ENCODE measurements around the gene TPBGL. TPM values are rescaled to one million over a fixed set of nuclear protein-coding genes. Genes with fewer than 3 reads are reported as not detected.

Gene TPBGL
- polyA plus RNA-seq, 1 donor: 0.39 TPM

DNA sequence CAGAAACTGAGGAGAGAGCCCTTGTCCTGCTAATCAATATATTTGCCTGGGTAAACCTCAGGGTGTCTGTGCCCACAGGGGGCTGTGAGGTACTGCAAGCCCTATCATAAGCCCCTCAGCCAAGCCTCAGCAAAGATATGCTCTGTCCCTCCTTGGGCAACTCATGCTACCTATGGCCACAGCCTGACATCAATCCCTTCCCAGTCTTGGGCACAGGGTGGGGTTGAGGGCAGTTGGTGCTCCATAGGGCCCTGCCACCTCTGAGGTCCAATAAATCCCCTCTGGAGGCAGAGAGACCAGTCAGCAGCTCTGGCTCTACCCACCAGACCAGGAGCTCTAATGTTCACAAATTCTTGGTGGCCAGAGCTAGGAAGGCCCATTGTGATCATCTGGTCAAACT is 23.8 kb downstream of the TPBGL start:
- H3K27ac ChIP-seq (ENCODE audit: low read length): no peak overlapping the region
- H3K9me3 ChIP-seq (ENCODE audit: control insufficient read depth, low read depth, low read length): no peaks in the 10 kb centered on the region
- no peaks in the 10 kb centered on the region for H3K4me1 ChIP-seq (ENCODE audit: control insufficient read depth, insufficient read depth, low read length)
- peaks cover 33% of the 10 kb centered on the region for H3K36me3 ChIP-seq (ENCODE audit: control insufficient read depth, insufficient read depth, low read length)
- no peak for DNase-seq
- H3K27me3 ChIP-seq (ENCODE audit: control insufficient read depth, insufficient read depth, low read length): no peaks in the 10 kb centered on the region
- H3K4me3 ChIP-seq (ENCODE audit: low read length): no peak overlapping the region

DNA sequence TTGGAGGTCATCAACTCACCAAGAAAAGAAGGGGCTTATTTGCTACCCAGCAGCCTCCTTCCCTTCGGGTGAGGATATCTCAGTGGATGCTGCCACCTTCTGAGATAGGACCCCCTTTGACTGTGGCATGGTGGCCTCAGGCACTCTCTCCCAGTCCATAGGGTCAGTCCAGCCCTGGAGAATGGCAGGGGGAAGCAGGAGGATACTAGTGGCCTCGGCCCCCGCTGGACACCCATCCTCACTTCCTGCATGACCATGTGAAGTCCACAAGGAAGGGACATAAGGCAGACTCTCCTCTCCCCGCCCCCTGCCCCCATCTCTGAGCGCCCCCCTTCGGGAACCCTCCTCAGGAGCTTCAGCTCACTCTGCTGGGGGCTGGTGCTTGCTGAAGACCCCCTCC is 24.4 kb downstream of the TPBGL start:
- peaks cover 38% of the 10 kb centered on the region for H3K36me3 ChIP-seq (ENCODE audit: control insufficient read depth, insufficient read depth, low read length)
- no peak for DNase-seq
- WGBS (ENCODE audit: insufficient coverage, low lambda C conversion rate): no CpG with 5 or more reads among the region's 6 CpGs
- no peaks in the 10 kb centered on the region for H3K9me3 ChIP-seq (ENCODE audit: control insufficient read depth, low read depth, low read length)
- H3K27ac ChIP-seq (ENCODE audit: low read length): no peak overlapping the region
- no peaks in the 10 kb centered on the region for H3K4me1 ChIP-seq (ENCODE audit: control insufficient read depth, insufficient read depth, low read length)
- H3K4me3 ChIP-seq (ENCODE audit: low read length): no peak overlapping the region
- no peaks in the 10 kb centered on the region for H3K27me3 ChIP-seq (ENCODE audit: control insufficient read depth, insufficient read depth, low read length)

DNA sequence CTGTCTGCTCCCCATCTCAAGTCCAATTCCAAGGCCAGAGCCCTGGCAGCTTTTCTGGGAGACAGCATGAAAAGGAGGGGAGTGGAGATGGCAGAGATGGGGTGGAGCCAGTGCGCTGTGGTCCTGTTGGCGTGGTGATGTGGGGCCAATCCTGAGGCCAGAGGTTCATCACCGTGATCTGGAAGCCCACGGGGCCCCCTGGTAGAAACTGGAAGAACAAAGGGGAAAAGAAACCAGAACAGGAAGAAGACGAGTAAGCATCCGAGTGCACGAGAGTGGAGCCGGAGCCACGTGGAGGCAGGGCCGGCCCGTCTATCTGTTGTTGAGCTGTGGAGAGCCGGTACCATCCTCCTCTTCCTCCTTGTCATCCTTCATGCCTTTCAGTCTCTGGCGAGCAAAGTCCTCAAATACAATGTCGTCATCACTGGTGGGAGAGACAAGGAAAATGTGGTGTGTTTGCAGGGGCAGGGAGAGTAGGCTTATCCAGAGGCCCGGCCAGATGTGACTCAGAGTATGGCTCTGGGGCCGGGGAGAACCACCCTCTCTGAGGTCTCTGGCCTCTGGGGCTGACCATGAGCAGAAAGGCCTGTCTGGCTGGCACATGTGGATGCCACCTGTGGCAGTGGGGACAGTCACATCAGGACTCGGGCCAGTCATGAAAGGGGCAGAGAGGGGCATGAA is 25.4 kb downstream of the TPBGL start:
- Histone ChIP-seq H3K4me3 (ENCODE audit: low read length) (no peak overlapping the region), H3K36me3 (ENCODE audit: control insufficient read depth, insufficient read depth, low read length) (peaks cover 44% of the 10 kb centered on the region), H3K27ac (ENCODE audit: low read length) (no peak overlapping the region), H3K9me3 (ENCODE audit: control insufficient read depth, low read depth, low read length) (no peaks in the 10 kb centered on the region), H3K4me1 (ENCODE audit: control insufficient read depth, insufficient read depth, low read length) (no peaks in the 10 kb centered on the region), H3K27me3 (ENCODE audit: control insufficient read depth, insufficient read depth, low read length) (no peaks in the 10 kb centered on the region)
- no peak for DNase-seq
- 100% methylated on average over 1 of the region's 17 CpGs for WGBS (ENCODE audit: insufficient coverage, low lambda C conversion rate)

DNA sequence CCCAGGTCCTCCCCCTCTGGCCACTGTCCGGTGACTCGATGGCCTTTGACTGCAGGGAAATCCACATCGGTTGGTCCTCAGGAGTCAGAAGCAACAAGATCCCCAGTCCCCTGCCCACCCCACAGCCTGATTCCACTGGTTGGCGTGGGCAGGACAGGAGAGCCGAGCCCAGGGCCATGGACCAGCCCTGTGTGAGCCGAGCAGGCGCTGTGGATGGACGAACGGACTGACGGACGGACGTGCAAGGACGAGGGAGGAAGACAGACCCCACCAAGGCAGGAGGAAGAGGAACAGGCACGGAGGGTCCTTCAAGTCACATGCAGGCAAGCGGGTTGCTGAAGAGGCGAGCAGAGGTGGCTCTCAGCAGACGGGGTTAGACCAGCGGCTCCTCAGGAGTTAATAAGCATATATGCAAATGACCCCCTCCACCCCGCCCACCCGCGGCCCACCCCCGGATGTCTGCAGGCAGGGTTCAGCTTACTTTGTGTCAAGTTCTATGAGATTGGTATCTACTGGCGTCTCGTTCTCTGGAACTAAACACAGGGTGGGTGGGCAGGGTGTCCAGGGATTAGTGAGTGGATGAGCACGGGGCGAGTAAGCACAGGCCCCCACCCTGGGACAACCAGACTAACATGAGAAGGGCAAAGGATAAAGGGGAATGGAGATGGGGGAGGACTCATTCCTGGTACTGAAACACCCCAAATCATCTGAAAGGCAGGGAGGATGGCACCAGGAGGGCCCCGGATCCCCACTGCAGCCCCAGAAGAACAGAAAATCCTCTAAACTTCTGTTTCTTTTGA is 26.8 kb downstream of the TPBGL start:
- Histone ChIP-seq H3K27me3 (ENCODE audit: control insufficient read depth, insufficient read depth, low read length) (no peaks in the 10 kb centered on the region), H3K36me3 (ENCODE audit: control insufficient read depth, insufficient read depth, low read length) (peaks cover 54% of the 10 kb centered on the region)
- DNase-seq: no peak

DNA sequence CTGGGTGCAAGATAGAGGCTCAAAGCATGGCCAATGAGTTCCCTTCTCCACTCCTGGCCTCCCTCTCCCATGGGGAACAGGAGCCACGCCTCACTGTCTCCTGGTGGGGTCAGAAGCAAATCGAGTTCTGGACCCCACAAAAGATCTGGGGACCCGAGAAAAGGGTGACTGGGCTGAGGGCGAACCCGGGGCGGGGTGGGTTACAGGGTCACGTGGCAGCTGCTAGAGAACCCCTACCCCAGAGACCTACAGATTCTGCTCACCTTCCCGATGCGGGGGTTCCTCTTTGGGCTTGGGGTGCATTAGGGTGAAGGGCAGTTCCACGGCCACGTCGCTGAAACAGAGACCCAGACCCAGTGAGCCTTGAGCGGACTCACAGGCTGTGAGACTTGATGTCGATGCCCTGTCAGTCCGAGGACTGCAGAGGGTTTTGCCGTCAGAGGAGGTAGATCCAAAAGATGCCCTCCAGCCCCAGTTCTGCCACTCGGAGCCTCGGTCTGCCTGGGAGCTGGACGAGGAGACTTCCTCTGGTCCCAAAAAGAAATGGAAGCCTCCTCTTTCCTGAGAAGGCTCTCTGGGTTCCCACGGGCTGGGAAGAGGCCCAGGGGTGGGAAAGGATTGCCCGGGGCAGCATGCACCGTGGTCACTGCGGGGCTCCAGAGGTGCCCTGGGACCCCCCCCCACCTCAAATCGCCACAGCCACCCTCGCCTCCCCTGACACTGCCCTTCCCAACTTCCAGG is 28.2 kb downstream of the TPBGL start:
- no CpG with 5 or more reads among the region's 25 CpGs for WGBS (ENCODE audit: insufficient coverage, low lambda C conversion rate)
- no peak for DNase-seq
- no peaks in the 10 kb centered on the region for H3K4me1 ChIP-seq (ENCODE audit: control insufficient read depth, insufficient read depth, low read length)
- no peaks in the 10 kb centered on the region for H3K9me3 ChIP-seq (ENCODE audit: control insufficient read depth, low read depth, low read length)
- no peak overlapping the region for H3K27ac ChIP-seq (ENCODE audit: low read length)
- no peaks in the 10 kb centered on the region for H3K27me3 ChIP-seq (ENCODE audit: control insufficient read depth, insufficient read depth, low read length)
- H3K36me3 ChIP-seq (ENCODE audit: control insufficient read depth, insufficient read depth, low read length): peaks cover 68% of the 10 kb centered on the region
- no peak overlapping the region for H3K4me3 ChIP-seq (ENCODE audit: low read length)

More for the DNA sequence above, 26.8 kb downstream of the TPBGL start:
- no peak overlapping the region for H3K27ac ChIP-seq (ENCODE audit: low read length)
- H3K4me1 ChIP-seq (ENCODE audit: control insufficient read depth, insufficient read depth, low read length): no peaks in the 10 kb centered on the region
- H3K9me3 ChIP-seq (ENCODE audit: control insufficient read depth, low read depth, low read length): no peaks in the 10 kb centered on the region
- WGBS (ENCODE audit: insufficient coverage, low lambda C conversion rate): 93% methylated on average over 3 of the region's 27 CpGs
- no peak overlapping the region for H3K4me3 ChIP-seq (ENCODE audit: low read length)

DNA sequence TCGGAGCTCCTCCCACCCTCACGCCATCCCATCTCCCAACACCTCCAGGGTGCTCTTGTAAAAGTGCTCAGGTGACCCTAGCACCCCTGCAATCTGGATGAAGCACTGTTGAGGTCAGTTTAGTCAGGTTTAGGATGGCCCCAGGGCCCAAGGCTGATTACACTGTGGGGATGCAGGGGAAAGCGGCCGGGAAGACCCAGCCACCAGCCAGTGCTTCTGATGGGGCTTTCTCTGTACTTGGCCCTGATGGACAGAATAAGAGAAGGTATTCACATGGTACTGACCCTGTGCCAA is 28.7 kb downstream of the TPBGL start:
- Histone ChIP-seq H3K36me3 (ENCODE audit: control insufficient read depth, insufficient read depth, low read length) (peaks cover 73% of the 10 kb centered on the region), H3K27ac (ENCODE audit: low read length) (no peak overlapping the region), H3K4me3 (ENCODE audit: low read length) (no peak overlapping the region), H3K9me3 (ENCODE audit: control insufficient read depth, low read depth, low read length) (no peaks in the 10 kb centered on the region), H3K27me3 (ENCODE audit: control insufficient read depth, insufficient read depth, low read length) (no peaks in the 10 kb centered on the region), H3K4me1 (ENCODE audit: control insufficient read depth, insufficient read depth, low read length) (no peaks in the 10 kb centered on the region)
- WGBS (ENCODE audit: insufficient coverage, low lambda C conversion rate): no CpG with 5 or more reads among the region's 4 CpGs
- DNase-seq: no peak

DNA sequence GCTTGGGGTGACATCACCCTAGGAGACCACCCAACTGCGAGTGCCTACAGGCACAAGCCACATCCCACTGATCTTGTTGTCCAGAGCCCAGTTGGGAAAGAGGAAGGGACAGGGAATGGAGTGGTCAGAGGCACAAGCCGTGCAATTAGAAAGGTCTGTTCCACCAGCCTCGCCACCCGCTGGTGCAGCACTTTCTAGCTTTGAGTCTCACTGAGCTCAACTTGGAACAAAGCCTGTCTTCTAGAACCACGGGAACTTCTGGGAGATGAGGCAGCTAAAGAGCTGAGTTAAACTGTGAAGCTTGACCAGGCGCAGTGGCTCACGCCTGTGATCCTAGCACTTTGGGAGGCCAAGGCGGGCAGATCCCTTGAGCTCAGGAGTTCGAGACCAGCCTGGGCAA is 29.3 kb downstream of the TPBGL start:
- no CpG with 5 or more reads among the region's 9 CpGs for WGBS (ENCODE audit: insufficient coverage, low lambda C conversion rate)
- Histone ChIP-seq H3K27ac (ENCODE audit: low read length) (no peak overlapping the region), H3K4me3 (ENCODE audit: low read length) (no peak overlapping the region), H3K27me3 (ENCODE audit: control insufficient read depth, insufficient read depth, low read length) (no peaks in the 10 kb centered on the region), H3K36me3 (ENCODE audit: control insufficient read depth, insufficient read depth, low read length) (peaks cover 73% of the 10 kb centered on the region), H3K9me3 (ENCODE audit: control insufficient read depth, low read depth, low read length) (no peaks in the 10 kb centered on the region), H3K4me1 (ENCODE audit: control insufficient read depth, insufficient read depth, low read length) (no peaks in the 10 kb centered on the region)
- no peak for DNase-seq

DNA sequence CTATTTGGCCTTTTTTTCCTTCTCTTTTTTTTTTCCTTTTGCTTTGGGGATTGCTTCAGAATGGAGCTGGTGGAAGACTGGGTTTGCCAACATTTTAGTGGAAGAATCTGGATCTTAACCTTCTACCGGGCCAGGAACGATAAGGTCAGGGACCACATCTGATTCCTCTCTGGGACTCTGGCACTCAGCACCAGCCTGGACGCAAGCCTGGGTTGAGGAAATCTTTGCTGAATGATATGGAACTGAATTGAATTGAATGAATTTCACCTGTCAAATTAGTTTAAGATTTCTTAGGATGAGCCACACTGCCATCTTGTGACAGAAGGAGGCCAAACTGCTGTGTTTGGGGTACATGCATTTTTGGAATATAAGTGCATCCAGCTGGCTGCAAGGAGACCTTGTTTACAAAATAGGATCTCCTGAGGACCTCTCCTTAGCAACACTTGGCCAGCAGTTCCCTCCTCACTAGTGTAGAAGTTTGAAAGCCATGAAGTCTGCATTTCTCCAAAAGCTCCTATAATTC is 30.4 kb downstream of the TPBGL start:
- Histone ChIP-seq H3K36me3 (ENCODE audit: control insufficient read depth, insufficient read depth, low read length) (peaks cover 71% of the 10 kb centered on the region), H3K9me3 (ENCODE audit: control insufficient read depth, low read depth, low read length) (no peaks in the 10 kb centered on the region), H3K27me3 (ENCODE audit: control insufficient read depth, insufficient read depth, low read length) (no peaks in the 10 kb centered on the region), H3K4me1 (ENCODE audit: control insufficient read depth, insufficient read depth, low read length) (peaks cover 4% of the 10 kb centered on the region), H3K27ac (ENCODE audit: low read length) (no peak overlapping the region), H3K4me3 (ENCODE audit: low read length) (no peak overlapping the region)
- DNase-seq: no peak
- no CpG with 5 or more reads among the region's 3 CpGs for WGBS (ENCODE audit: insufficient coverage, low lambda C conversion rate)

DNA sequence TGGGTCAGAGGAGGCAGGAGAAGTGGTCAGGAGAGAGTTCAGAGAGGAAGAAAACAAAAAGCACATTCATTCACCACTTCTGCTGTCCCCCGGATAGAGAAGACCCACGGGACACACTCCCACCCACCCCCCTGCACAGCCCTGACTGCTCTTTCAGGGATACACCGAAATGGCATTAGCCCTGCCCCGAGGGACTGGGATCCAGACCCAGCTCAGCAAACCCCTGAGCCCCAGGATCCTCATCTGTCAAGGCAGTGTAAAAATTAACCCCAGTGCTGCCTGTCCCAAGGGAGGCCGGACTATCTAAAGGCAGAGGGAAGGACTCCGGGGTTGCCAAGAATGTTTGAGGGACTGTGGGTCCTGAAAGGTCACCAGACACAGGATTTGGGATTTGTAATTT is 31.2 kb downstream of the TPBGL start:
- Histone ChIP-seq H3K27ac (ENCODE audit: low read length) (no peak overlapping the region), H3K27me3 (ENCODE audit: control insufficient read depth, insufficient read depth, low read length) (no peaks in the 10 kb centered on the region), H3K4me1 (ENCODE audit: control insufficient read depth, insufficient read depth, low read length) (peaks cover 4% of the 10 kb centered on the region), H3K36me3 (ENCODE audit: control insufficient read depth, insufficient read depth, low read length) (peaks cover 70% of the 10 kb centered on the region), H3K9me3 (ENCODE audit: control insufficient read depth, low read depth, low read length) (no peaks in the 10 kb centered on the region), H3K4me3 (ENCODE audit: low read length) (no peak overlapping the region)
- WGBS (ENCODE audit: insufficient coverage, low lambda C conversion rate): no CpG with 5 or more reads among the region's 6 CpGs
- no peak for DNase-seq

DNA sequence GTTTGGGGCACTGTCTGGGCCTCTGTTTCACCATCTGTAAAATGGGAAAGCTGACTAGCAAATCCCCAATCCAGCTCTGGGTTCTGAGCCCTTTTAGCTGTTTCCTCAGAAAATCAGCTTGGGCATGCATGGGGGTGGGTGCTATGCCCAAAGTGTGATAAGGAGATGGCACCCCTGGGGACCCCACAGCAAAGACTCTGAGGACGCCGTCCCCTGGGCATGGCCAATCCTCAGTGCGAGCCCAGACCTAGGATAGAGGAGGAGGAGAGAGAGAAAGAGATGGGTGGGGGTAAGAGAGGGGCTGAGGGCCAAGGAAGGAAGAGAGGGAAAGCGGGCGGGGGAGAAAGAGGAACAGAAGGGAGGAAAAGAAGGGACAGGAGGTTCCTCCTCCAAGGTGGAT is 31.8 kb downstream of the TPBGL start:
- no peak for DNase-seq
- 94% methylated on average over 3 of the region's 5 CpGs for WGBS (ENCODE audit: insufficient coverage, low lambda C conversion rate)
- H3K4me3 ChIP-seq (ENCODE audit: low read length): no peak overlapping the region
- H3K27me3 ChIP-seq (ENCODE audit: control insufficient read depth, insufficient read depth, low read length): no peaks in the 10 kb centered on the region
- H3K36me3 ChIP-seq (ENCODE audit: control insufficient read depth, insufficient read depth, low read length): peaks cover 70% of the 10 kb centered on the region
- H3K27ac ChIP-seq (ENCODE audit: low read length): no peak overlapping the region
- H3K9me3 ChIP-seq (ENCODE audit: control insufficient read depth, low read depth, low read length): no peaks in the 10 kb centered on the region
- H3K4me1 ChIP-seq (ENCODE audit: control insufficient read depth, insufficient read depth, low read length): peaks cover 4% of the 10 kb centered on the region
